Spleen (tissue), 7 donors: Measurements from ENCODE around the gene MRPS22.

Source experiments
- CTCF ChIP-seq, 11 experiments: fragments of 200-600 bp in 7 of 11; fragments of 450-650 bp in 4 of 11; sonication (generic) in 4 of 11; IDR thresholded peaks in 8 of 11; conservative IDR thresholded peaks in 3 of 11; 1 replicate in 7 of 11; 2 replicates in 4 of 11; pipeline versions ENCODE4 v1.4.0 to v1.8.0; 2016 to 2021; ENCODE audit warnings: antibody characterized with exemption in 11 of 11, inconsistent platforms in 4 of 11, mild to moderate bottlenecking in 1 of 11
- POLR2A ChIP-seq, 3 donors: fragments of 450-650 bp; IDR thresholded peaks; one replicate each; pipeline ENCODE4 v1.5.1; 2017; ENCODE audit warnings: antibody characterized with exemption in 3 of 3, mild to moderate bottlenecking in 1 of 3
- POLR2AphosphoS5 ChIP-seq, 3 donors: sonication (generic); formaldehyde crosslinking; IDR thresholded peaks; one replicate each; pipeline ENCODE4 v1.5.1; 2017; ENCODE audit warnings: antibody characterized with exemption in 3 of 3
- donor health status: DM: no; HTN: no; CAD: no; lungs with moderate emphysema.
- donor health status: DM: no; HTN: no; CAD: no.
- donor health status: DM: no; HTN: no; CAD: no.

- TF ChIP-seq CTCF (IDR thresholded peaks at IDR 0.05 in 8 of 11, conservative IDR thresholded peaks at IDR 0.05 in 3 of 11) (no peak), POLR2A (IDR thresholded peaks at IDR 0.05) (no peak), POLR2AphosphoS5 (IDR thresholded peaks at IDR 0.05) (no peak)
These were observed 18.3 kb upstream of the MRPS22 start for GRCh38 chr3:139325551-139325950.
